Stomach (tissue), 9 donors: ENCODE results near the gene MFNG. TPM values are rescaled to one million over a fixed set of nuclear protein-coding genes. Genes with fewer than 3 reads are reported as not detected.

Source experiments
- DNase-seq, 2 donors: peaks; one replicate each; pipeline versions ENCODE4 v3.0.0 to v3.0.0-alpha.2; 2013 to 2019
- H3K27ac ChIP-seq, 5 donors: fragments of 200-600 bp in 4 of 5; sonication (generic) in 4 of 5; one replicate each; pipeline ENCODE4 v1.5.1; 2013 to 2019; ENCODE audit warnings: mild to moderate bottlenecking in 1 of 5, moderate library complexity in 1 of 5
- H3K27me3 ChIP-seq, 3 donors: fragments of 200-600 bp; sonication (generic); one replicate each; pipeline ENCODE4 v1.5.1; 2017 to 2019; ENCODE audit warnings: mixed run types in 1 of 3
- H3K36me3 ChIP-seq, 4 donors: fragments of 200-600 bp; sonication (generic); 1 replicate in 3 of 4; 2 replicates in 1 of 4; pipeline ENCODE4 v1.5.1; 2016 to 2019
- H3K4me1 ChIP-seq, 4 donors: fragments of 200-600 bp; sonication (generic); one replicate each; pipeline ENCODE4 v1.5.1; 2016 to 2019
- H3K4me3 ChIP-seq, 4 donors: fragments of 200-600 bp; sonication (generic) in 3 of 4; one replicate each; pipeline ENCODE4 v1.5.1; 2016 to 2019; ENCODE audit warnings: mild to moderate bottlenecking in 1 of 4
- H3K9me3 ChIP-seq, 4 donors: fragments of 200-600 bp; sonication (generic); one replicate each; pipeline ENCODE4 v1.5.1; 2016 to 2019
- EP300 ChIP-seq: sonication (generic); formaldehyde crosslinking; IDR thresholded peaks from one replicate; pipeline ENCODE4 v1.6.1; 2017; ENCODE audit warnings: antibody characterized with exemption
- POLR2A ChIP-seq, 4 donors: fragments of 450-650 bp; IDR thresholded peaks; one replicate each; pipeline ENCODE4 v1.6.1; 2016; ENCODE audit warnings: antibody characterized with exemption in 4 of 4, control low read depth in 2 of 4, mild to moderate bottlenecking in 1 of 4, moderate library complexity in 1 of 4
- POLR2AphosphoS5 ChIP-seq, 3 donors: sonication (generic); formaldehyde crosslinking; IDR thresholded peaks; one replicate each; pipeline ENCODE4 v1.6.1; 2016; ENCODE audit warnings: antibody characterized with exemption in 3 of 3
- WGBS, 5 donors: extraction: QIAGEN DNeasy Blood & Tissue Kit in 3 of 5; methylation state at CpG; one replicate each; pipeline versions ENCODE4 v1.1.5 to v1.1.7; 2013 to 2018; 5-methylcytosine and 5-hydroxymethylcytosine counted together
- intact Hi-C: fragments of 100-400 bp; cut with DNase I; formaldehyde crosslinking; loops from one replicate; pipeline ENCODE4 v1.15.1; 2023; ENCODE audit warnings: low total_unique reads
- polyA plus RNA-seq, 3 donors: library from polyadenylated mRNA; stranded (reverse); fragments of 200-250 nt; gene quantifications; one replicate each; pipeline ENCODE4 v1.2.3, GENCODE V29; 2013
- total RNA-seq, 5 donors: library from RNA; depleted of rRNA; stranded (reverse); fragments of >200 nt; gene quantifications; one replicate each; pipeline versions ENCODE4 v1.1.0 to v1.2.3, GENCODE V29; 2014 to 2016
- TF ChIP-seq, protein P1 (sequence below), 7 experiments: fragments of 450-650 bp in 4 of 7; fragments of 200-600 bp in 3 of 7; sonication (generic) in 3 of 7; IDR thresholded peaks; one replicate each; pipeline ENCODE4 v1.5.1; 2016 to 2019; ENCODE audit warnings: antibody characterized with exemption in 7 of 7, control low read depth in 2 of 7, mild to moderate bottlenecking in 1 of 7
- donor health status: healthy with polysubstance abuse.
- donor health status: Bipolar disorder and iron deficiency.
- donor health status: healthy.

Gene MFNG
- total and polyA plus RNA-seq, 8 donors = 1.7 to 86.4 (median 8.5) TPM

GRCh38 chr22:37525073-37525745 is 39.0 kb upstream of the MFNG start:
- TF ChIP-seq, protein P1, sequence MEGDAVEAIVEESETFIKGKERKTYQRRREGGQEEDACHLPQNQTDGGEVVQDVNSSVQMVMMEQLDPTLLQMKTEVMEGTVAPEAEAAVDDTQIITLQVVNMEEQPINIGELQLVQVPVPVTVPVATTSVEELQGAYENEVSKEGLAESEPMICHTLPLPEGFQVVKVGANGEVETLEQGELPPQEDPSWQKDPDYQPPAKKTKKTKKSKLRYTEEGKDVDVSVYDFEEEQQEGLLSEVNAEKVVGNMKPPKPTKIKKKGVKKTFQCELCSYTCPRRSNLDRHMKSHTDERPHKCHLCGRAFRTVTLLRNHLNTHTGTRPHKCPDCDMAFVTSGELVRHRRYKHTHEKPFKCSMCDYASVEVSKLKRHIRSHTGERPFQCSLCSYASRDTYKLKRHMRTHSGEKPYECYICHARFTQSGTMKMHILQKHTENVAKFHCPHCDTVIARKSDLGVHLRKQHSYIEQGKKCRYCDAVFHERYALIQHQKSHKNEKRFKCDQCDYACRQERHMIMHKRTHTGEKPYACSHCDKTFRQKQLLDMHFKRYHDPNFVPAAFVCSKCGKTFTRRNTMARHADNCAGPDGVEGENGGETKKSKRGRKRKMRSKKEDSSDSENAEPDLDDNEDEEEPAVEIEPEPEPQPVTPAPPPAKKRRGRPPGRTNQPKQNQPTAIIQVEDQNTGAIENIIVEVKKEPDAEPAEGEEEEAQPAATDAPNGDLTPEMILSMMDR (IDR thresholded peaks at IDR 0.05) = no peak
- TF ChIP-seq EP300 (no peak), POLR2A (IDR thresholded peaks at IDR 0.05) (no peak), POLR2AphosphoS5 (IDR thresholded peaks at IDR 0.05) (no peak)
- DNase-seq = no peak
- Histone ChIP-seq H3K36me3 (no peaks in the 10 kb centered on the region), H3K4me3 (no peak overlapping the region), H3K27ac (no peak overlapping the region), H3K4me1 (peaks cover 0 to 25% (median 10%) of the 10 kb centered on the region in 4 donors), H3K9me3 (no peaks in the 10 kb centered on the region), H3K27me3 (peaks cover 0 to 24% (median 0%) of the 10 kb centered on the region in 3 donors)
- intact Hi-C loops = no loop called here
- 48 to 57% (median 49%) methylated on average over 8 to 10 of the region's 10 CpGs for WGBS, 5 donors

GRCh38 chr22:37522482-37522881 is 36.3 kb upstream of the MFNG start:
- Histone ChIP-seq H3K36me3 (no peaks in the 10 kb centered on the region), H3K9me3 (no peaks in the 10 kb centered on the region), H3K4me3 (no peak overlapping the region), H3K27ac (no peak overlapping the region), H3K27me3 (peaks cover 0 to 51% (median 7%) of the 10 kb centered on the region in 3 donors), H3K4me1 (peaks cover 5 to 49% (median 33%) of the 10 kb centered on the region in 4 donors)
- intact Hi-C loops = no loop called here
- DNase-seq = no peak
- 91 to 96% (median 94%) methylated on average over 6 of the region's 6 CpGs for WGBS, 5 donors
- TF ChIP-seq EP300 = no peak

DNA sequence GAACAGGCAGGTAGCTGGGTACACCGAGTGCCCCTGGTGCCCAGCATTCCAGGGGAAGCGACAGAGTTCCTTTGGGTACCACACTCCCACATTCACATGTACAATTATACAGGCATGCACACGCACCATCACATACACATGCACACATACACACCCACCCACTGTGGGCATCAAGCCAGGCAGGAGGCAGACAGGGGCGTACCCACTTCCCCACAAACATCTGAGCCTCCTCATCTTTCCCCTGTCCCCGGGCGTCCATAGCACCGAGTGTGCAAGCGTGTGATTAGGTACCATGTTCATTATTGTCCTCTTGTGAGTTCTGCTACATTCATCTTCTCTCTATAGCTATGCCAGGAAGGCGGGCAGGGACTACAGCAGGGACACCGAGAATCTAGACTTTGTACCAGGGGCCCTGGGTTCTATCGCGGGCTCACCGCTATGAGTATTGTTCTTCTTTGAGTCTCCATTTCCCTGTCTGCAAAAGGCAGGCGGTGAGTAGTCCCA is 35.1 kb upstream of the MFNG start:
- peak in 1 of 2 donors; percentile 48 for DNase-seq
- Histone ChIP-seq H3K4me1 (peaks cover 5 to 49% (median 33%) of the 10 kb centered on the region in 4 donors), H3K4me3 (no peak overlapping the region), H3K27ac (peak overlapping the region in 2 of 5 donors; percentile 14 to 27), H3K9me3 (no peaks in the 10 kb centered on the region), H3K36me3 (peaks cover 0 to 2% (median 0%) of the 10 kb centered on the region in 4 donors), H3K27me3 (peaks cover 0 to 52% (median 7%) of the 10 kb centered on the region in 3 donors)
- intact Hi-C loops = no loop called here
- WGBS, 5 donors = 38 to 53% (median 40%) methylated on average over 10 to 14 of the region's 14 CpGs
- TF ChIP-seq POLR2A (IDR thresholded peaks at IDR 0.05) = no peak
- no peak for TF ChIP-seq POLR2AphosphoS5 (IDR thresholded peaks at IDR 0.05)

GRCh38 chr22:37520776-37521191 is 34.6 kb upstream of the MFNG start:
- intact Hi-C loops = no loop called here
- H3K4me1 ChIP-seq = peaks cover 5 to 51% (median 33%) of the 10 kb centered on the region in 4 donors
- 31 to 53% (median 39%) methylated on average over 10 of the region's 10 CpGs for WGBS, 5 donors
- DNase-seq = no peak
- H3K9me3 ChIP-seq = no peaks in the 10 kb centered on the region
- peaks cover 0 to 7% (median 3%) of the 10 kb centered on the region in 4 donors for H3K36me3 ChIP-seq
- TF ChIP-seq POLR2A (IDR thresholded peaks at IDR 0.05) = no peak
- no peak for TF ChIP-seq EP300
- TF ChIP-seq POLR2AphosphoS5 (IDR thresholded peaks at IDR 0.05) = no peak
- H3K4me3 ChIP-seq = no peak overlapping the region
- H3K27ac ChIP-seq = peak overlapping the region in 1 of 5 donors; percentile 14
- peaks cover 0 to 52% (median 7%) of the 10 kb centered on the region in 3 donors for H3K27me3 ChIP-seq

DNA sequence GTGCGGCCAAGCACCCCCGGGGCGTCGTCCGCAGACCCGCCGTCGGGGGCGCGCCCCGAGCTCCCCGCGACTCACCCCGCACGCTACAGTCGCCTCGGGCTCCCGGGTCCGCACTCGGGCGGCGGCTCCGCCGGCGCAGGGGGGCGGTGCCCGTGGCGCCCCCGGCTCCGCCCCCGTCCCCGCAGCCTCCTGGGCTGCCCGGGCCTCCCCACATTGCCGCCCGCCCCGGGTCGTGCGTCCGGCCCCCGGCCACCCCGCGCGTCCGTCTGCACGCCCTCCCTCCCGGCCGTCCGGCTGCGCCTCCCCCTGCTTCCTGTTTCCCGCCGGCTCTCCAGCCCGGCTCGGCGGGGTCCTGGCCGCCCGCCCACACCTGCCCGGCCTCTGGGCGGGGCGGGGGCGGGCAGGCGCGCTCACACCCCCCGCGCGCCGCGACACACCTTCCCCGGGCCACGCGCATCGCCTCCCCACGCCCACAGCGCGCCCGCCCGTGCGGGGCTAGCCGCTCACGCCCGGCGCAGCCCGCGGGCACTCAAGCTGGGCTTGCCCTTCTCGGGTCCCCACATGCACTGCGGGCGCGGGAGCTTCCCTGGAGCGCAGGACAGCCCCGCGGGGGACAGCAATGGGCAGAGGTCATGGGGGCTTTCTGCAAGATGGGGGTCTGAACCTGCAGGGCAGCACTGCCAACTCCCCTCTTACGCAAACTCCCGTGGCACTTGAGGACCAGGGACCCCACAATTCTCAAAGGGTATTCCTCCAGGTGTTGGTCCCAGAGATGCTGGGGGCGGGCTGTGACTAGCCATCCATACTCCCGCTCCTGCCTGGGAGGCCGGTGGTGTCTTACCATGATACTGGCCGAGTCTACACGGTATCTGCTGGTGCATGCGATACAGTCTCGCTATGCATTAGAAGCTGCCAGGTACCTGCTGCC is 33.3 kb upstream of the MFNG start, which contains the start of gene CARD10:
Gene CARD10, minus strand, starts transcription at position 148 of the 928 bp plus-strand sequence. CDS start 215 bp downstream, outside the sequence.
- Histone ChIP-seq H3K27ac (peak within 1 kb of the TSS; percentile 59 to 81 (median 73)), H3K27me3 (peaks cover 0 to 52% (median 7%) of the 10 kb centered on the region in 3 donors), H3K4me1 (peaks cover 5 to 45% (median 33%) of the 10 kb centered on the region in 4 donors), H3K36me3 (peaks cover 0 to 16% (median 12%) of the 10 kb centered on the region in 4 donors), H3K4me3 (peak within 1 kb of the TSS; percentile 56 to 82 (median 70)), H3K9me3 (no peaks in the 10 kb centered on the region)
- peak in 1 of 3 donors; percentile 29 for TF ChIP-seq POLR2AphosphoS5 (IDR thresholded peaks at IDR 0.05)
- TF ChIP-seq, protein P1 (IDR thresholded peaks at IDR 0.05) = no peak
- no peak for TF ChIP-seq EP300
- peak; percentile 68 to 83 for DNase-seq
- WGBS, 5 donors = 3 to 22% (median 7%) methylated on average over 12 to 98 of the region's 99 CpGs
- intact Hi-C loops = no loop called here
